AG10803 (cell line): ENCODE data around the gene MYRF.
A peak's percentile ranks its signal among the peaks of the same experiment; 100 is the strongest.

Experiments
- DNase-seq: peaks from one replicate; pipeline ENCODE4 v3.0.0; 2010; ENCODE audit warnings: low read depth
- H3K4me3 ChIP-seq: 2 replicates; pipeline ENCODE4 v1.5.1; 2011; ENCODE audit warnings: mild to moderate bottlenecking, low read length, control low read depth
- CTCF ChIP-seq: conservative IDR thresholded peaks from 2 replicates; pipeline ENCODE4 v1.5.1; 2011; ENCODE audit warnings: mild to moderate bottlenecking, low read length, control low read depth, inconsistent platforms

The MYRF gene

GRCh38 chr11:61814247-61814957 lies 62.0 kb downstream of the MYRF start:
- H3K4me3 ChIP-seq = peak overlapping the region; percentile 92
- peak; percentile 18 for DNase-seq
- TF ChIP-seq CTCF = no peak

GRCh38 chr11:61814958-61815789 lies 62.7 kb downstream of the MYRF start:
- H3K4me3 ChIP-seq = peak overlapping the region; percentile 92
- DNase-seq = peak; percentile 90
- no peak for TF ChIP-seq CTCF

GRCh38 chr11:61815790-61816735 lies 63.6 kb downstream of the MYRF start:
- H3K4me3 ChIP-seq = peak overlapping the region; percentile 92
- DNase-seq = peak; percentile 56
- TF ChIP-seq CTCF = no peak; the same call in 1 of the 2 replicates

GRCh38 chr11:61816736-61817455 lies 64.5 kb downstream of the MYRF start, which contains the start of gene FADS1:
FADS1 (minus strand) TSS chr11:61817003; CDS start chr11:61816929, 74 bp downstream.
- peak; percentile 52 for TF ChIP-seq CTCF
- DNase-seq = peak; percentile 91
- peak within 1 kb of the TSS; percentile 92 for H3K4me3 ChIP-seq

GRCh38 chr11:61817471-61818202 lies 65.2 kb downstream of the MYRF start:
- DNase-seq = no peak
- TF ChIP-seq CTCF = no peak
- H3K4me3 ChIP-seq = peak overlapping the region; percentile 92

- H3K4me3 ChIP-seq = no peak overlapping the region
- peak; percentile 28 for DNase-seq
- no peak for TF ChIP-seq CTCF
Observed at GRCh38 chr11:61820174-61820573, 67.7 kb downstream of the MYRF start.
